ENCODE results near the gene LRRC51. TPM values are rescaled to one million over a fixed set of nuclear protein-coding genes. Genes with fewer than 3 reads are reported as not detected.
A peak's percentile ranks its signal among the peaks of the same experiment; 100 is the strongest.
"Not testable (repeated sequence)": the region's sequence is repeated elsewhere in the genome, so short reads cannot be mapped to it uniquely, and the experiment has no call there.

LRRC51 gene
- total RNA-seq, 2 experiments from 2014 or later: 0.87 to 1.1 TPM

DNA sequence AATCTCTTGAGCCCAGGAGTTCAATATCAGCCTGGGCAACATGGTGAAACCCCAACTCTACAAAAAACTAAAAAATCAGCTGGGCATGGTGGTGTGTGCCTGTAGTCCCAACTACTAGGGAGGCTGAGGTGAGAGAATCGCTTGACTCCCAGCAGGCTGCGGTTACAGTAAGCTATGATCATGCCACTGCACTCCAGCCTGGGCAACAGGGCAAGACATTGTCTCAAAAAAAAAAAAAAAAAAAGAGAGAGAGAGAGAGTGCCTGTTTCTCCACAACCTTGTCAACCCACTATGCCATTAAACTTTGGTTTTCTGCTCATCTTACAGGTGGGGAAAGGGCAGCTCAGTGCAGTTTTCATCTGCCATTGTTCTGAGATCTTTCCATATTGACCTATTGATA lies 60.0 kb downstream of the LRRC51 start:
- Histone ChIP-seq H3K4me3 (ENCODE audit: low read length) (no peak overlapping the region), H3K36me3 (ENCODE audit: insufficient read depth, low read length) (no peaks in the 10 kb centered on the region), H3K27me3 (ENCODE audit: control insufficient read depth in 1 of 2, insufficient read depth in 2 of 2, low read length in 2 of 2) (no peaks in the 10 kb centered on the region), H3K9me3 (ENCODE audit: control insufficient read depth in 1 of 2, insufficient read depth in 1 of 2, low read length in 2 of 2) (peaks cover 0 to 5% of the 10 kb centered on the region in 2 experiments), H3K27ac (ENCODE audit: low read depth in 1 of 2, low read length in 2 of 2) (no peak overlapping the region), H3K4me1 (ENCODE audit: insufficient read depth, low read length) (no peaks in the 10 kb centered on the region)
- Mint-ChIP-seq H3K36me3 (ENCODE audit: low read depth) (no peaks in the 10 kb centered on the region), H3K9me3 (no peaks in the 10 kb centered on the region), H3K4me1 (ENCODE audit: low read depth) (no peaks in the 10 kb centered on the region), H3K27me3 (peaks cover 11% of the 10 kb centered on the region), H3K27ac (no peak overlapping the region), H3K4me3 (no peak overlapping the region)
- intact Hi-C loops (cut with DNase I, micrococcal nuclease): loop anchor here in 1 of 2 experiments (2.0 kb wide), 1 partner anchor 26 kb away; no protein-coding TSS in a partner anchor
- ChIA-PET POLR2A (no interaction called here), CTCF (no interaction called here)
- TF ChIP-seq, protein P1, sequence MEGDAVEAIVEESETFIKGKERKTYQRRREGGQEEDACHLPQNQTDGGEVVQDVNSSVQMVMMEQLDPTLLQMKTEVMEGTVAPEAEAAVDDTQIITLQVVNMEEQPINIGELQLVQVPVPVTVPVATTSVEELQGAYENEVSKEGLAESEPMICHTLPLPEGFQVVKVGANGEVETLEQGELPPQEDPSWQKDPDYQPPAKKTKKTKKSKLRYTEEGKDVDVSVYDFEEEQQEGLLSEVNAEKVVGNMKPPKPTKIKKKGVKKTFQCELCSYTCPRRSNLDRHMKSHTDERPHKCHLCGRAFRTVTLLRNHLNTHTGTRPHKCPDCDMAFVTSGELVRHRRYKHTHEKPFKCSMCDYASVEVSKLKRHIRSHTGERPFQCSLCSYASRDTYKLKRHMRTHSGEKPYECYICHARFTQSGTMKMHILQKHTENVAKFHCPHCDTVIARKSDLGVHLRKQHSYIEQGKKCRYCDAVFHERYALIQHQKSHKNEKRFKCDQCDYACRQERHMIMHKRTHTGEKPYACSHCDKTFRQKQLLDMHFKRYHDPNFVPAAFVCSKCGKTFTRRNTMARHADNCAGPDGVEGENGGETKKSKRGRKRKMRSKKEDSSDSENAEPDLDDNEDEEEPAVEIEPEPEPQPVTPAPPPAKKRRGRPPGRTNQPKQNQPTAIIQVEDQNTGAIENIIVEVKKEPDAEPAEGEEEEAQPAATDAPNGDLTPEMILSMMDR (IDR thresholded peaks at IDR 0.05): no peak
- DNase-seq: no peak
- ATAC-seq (ENCODE audit: poor library complexity): no peak

- Mint-ChIP-seq H3K27ac (no peak overlapping the region), H3K9me3 (no peaks in the 10 kb centered on the region), H3K27me3 (peaks cover 11% of the 10 kb centered on the region), H3K36me3 (ENCODE audit: low read depth) (no peaks in the 10 kb centered on the region), H3K4me3 (no peak overlapping the region), H3K4me1 (ENCODE audit: low read depth) (no peaks in the 10 kb centered on the region)
- Histone ChIP-seq H3K4me3 (ENCODE audit: low read length) (no peak overlapping the region), H3K36me3 (ENCODE audit: insufficient read depth, low read length) (no peaks in the 10 kb centered on the region), H3K4me1 (ENCODE audit: insufficient read depth, low read length) (no peaks in the 10 kb centered on the region), H3K27ac (ENCODE audit: low read depth in 1 of 2, low read length in 2 of 2) (no peak overlapping the region), H3K27me3 (ENCODE audit: control insufficient read depth in 1 of 2, insufficient read depth in 2 of 2, low read length in 2 of 2) (no peaks in the 10 kb centered on the region), H3K9me3 (ENCODE audit: control insufficient read depth in 1 of 2, insufficient read depth in 1 of 2, low read length in 2 of 2) (peaks cover 0 to under 1% of the 10 kb centered on the region in 2 experiments)
- peak; percentile 25 for ATAC-seq (ENCODE audit: poor library complexity)
- ChIA-PET CTCF (no interaction called here), POLR2A (no interaction called here)
- intact Hi-C loops (cut with DNase I, micrococcal nuclease): loop anchor here in 1 of 2 experiments (2.0 kb wide), 1 partner anchor 26 kb away; no protein-coding TSS in a partner anchor
- peak in 1 of 14 experiments; percentile 4 for DNase-seq
- TF ChIP-seq, protein P1 (IDR thresholded peaks at IDR 0.05): no peak
Measured at GRCh38 chr11:72141066-72141465, 60.4 kb downstream of the LRRC51 start.

- POLR2A ChIA-PET; H3K27ac ChIP-seq (ENCODE audit: low read depth in 1 of 2, low read length in 2 of 2); H3K9me3 ChIP-seq (ENCODE audit: control insufficient read depth in 1 of 2, insufficient read depth in 1 of 2, low read length in 2 of 2); H3K36me3 Mint-ChIP-seq (ENCODE audit: low read depth); H3K27ac Mint-ChIP-seq; H3K36me3 ChIP-seq (ENCODE audit: insufficient read depth, low read length); DNase-seq; H3K27me3 ChIP-seq (ENCODE audit: control insufficient read depth in 1 of 2, insufficient read depth in 2 of 2, low read length in 2 of 2); H3K4me3 Mint-ChIP-seq; H3K9me3 Mint-ChIP-seq; H3K4me1 ChIP-seq (ENCODE audit: insufficient read depth, low read length); ATAC-seq (ENCODE audit: poor library complexity); H3K4me1 Mint-ChIP-seq (ENCODE audit: low read depth); H3K4me3 ChIP-seq (ENCODE audit: low read length); CTCF ChIA-PET: not testable (repeated sequence)
- intact Hi-C loops (cut with DNase I, micrococcal nuclease): loop anchor here in 1 of 2 experiments (2.0 kb wide), 1 partner anchor 39 kb away; no protein-coding TSS in a partner anchor
- peaks cover 11% of the 10 kb centered on the region for H3K27me3 Mint-ChIP-seq
Measured at GRCh38 chr11:72142086-72142485, 61.4 kb downstream of the LRRC51 start.

DNA sequence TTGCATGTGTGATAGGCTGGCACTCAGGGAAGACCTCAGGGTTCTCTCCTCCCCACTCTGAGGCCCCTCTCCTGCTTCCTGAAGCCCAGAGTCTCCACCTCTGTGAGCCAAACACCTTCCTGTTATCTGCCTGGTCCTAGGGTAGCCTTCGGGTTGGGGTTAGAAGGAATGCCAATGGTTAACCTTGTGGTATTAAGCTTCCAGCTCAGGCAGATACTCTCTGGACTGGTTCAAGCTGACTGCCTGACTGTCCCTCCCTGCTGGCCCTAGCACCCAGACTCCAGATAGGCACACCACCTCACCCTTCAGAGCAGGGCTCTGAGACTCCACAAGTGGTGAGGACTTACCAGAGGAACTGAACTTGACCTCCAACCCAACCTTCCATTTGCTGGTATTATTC lies 61.9 kb downstream of the LRRC51 start:
- H3K9me3 Mint-ChIP-seq; H3K36me3 Mint-ChIP-seq (ENCODE audit: low read depth); H3K4me1 ChIP-seq (ENCODE audit: insufficient read depth, low read length); H3K4me3 ChIP-seq (ENCODE audit: low read length); H3K27me3 ChIP-seq (ENCODE audit: control insufficient read depth in 1 of 2, insufficient read depth in 2 of 2, low read length in 2 of 2); POLR2A ChIA-PET; DNase-seq; H3K4me1 Mint-ChIP-seq (ENCODE audit: low read depth); H3K27ac Mint-ChIP-seq; H3K9me3 ChIP-seq (ENCODE audit: control insufficient read depth in 1 of 2, insufficient read depth in 1 of 2, low read length in 2 of 2); H3K27ac ChIP-seq (ENCODE audit: low read depth in 1 of 2, low read length in 2 of 2); H3K4me3 Mint-ChIP-seq; H3K36me3 ChIP-seq (ENCODE audit: insufficient read depth, low read length); ATAC-seq (ENCODE audit: poor library complexity): not testable (repeated sequence)
- H3K27me3 Mint-ChIP-seq: peaks cover 11% of the 10 kb centered on the region
- CTCF ChIA-PET: interaction anchor here (1.3 to 2.5 kb wide), 2 partner anchors 52 to 211 kb away, joined by 3 to 13 read pairs; no protein-coding TSS in a partner anchor
- intact Hi-C loops (cut with DNase I, micrococcal nuclease): loop anchor here in 1 of 2 experiments (2.0 kb wide), 1 partner anchor 38 kb away; no protein-coding TSS in a partner anchor

All from CD4-positive, alpha-beta T cell (primary cell).